ENCODE results near the gene CPNE2. TPM values are rescaled to one million over a fixed set of nuclear protein-coding genes. Genes with fewer than 3 reads are reported as not detected.

The CPNE2 gene
- total and polyA plus RNA-seq, 2 donors = 24.6 to 43.0 TPM

- WGBS = 91% methylated on average over 14 of the region's 14 CpGs
- no peak for DNase-seq (ENCODE audit: extremely low spot score)
- Histone ChIP-seq H3K36me3 (ENCODE audit: insufficient read depth) (peaks cover 2% of the 10 kb centered on the region), H3K4me3 (ENCODE audit: low read depth, low read length) (no peak overlapping the region), H3K27ac (ENCODE audit: low read depth) (no peak overlapping the region), H3K4me1 (ENCODE audit: insufficient read depth) (no peaks in the 10 kb centered on the region)
These were observed 20.7 kb downstream of the CPNE2 start for GRCh38 chr16:57113042-57113453.

- H3K36me3 ChIP-seq (ENCODE audit: insufficient read depth) = peaks cover 2% of the 10 kb centered on the region
- H3K27ac ChIP-seq (ENCODE audit: low read depth) = no peak overlapping the region
- no peak overlapping the region for H3K4me3 ChIP-seq (ENCODE audit: low read depth, low read length)
- DNase-seq (ENCODE audit: extremely low spot score) = no peak
- 96% methylated on average over 5 of the region's 5 CpGs for WGBS
- no peaks in the 10 kb centered on the region for H3K4me1 ChIP-seq (ENCODE audit: insufficient read depth)
These were observed 21.3 kb downstream of the CPNE2 start for GRCh38 chr16:57113664-57114063.

- WGBS = 45% methylated on average over 10 of the region's 10 CpGs
- DNase-seq (ENCODE audit: extremely low spot score) = no peak
- Histone ChIP-seq H3K4me1 (ENCODE audit: insufficient read depth) (no peaks in the 10 kb centered on the region), H3K4me3 (ENCODE audit: low read depth, low read length) (no peak overlapping the region), H3K27ac (ENCODE audit: low read depth) (no peak overlapping the region), H3K36me3 (ENCODE audit: insufficient read depth) (peaks cover 2% of the 10 kb centered on the region)
These were observed 22.8 kb downstream of the CPNE2 start for GRCh38 chr16:57115168-57115513.

- H3K4me1 ChIP-seq (ENCODE audit: insufficient read depth) = no peaks in the 10 kb centered on the region
- H3K4me3 ChIP-seq (ENCODE audit: low read depth, low read length) = no peak overlapping the region
- peaks cover 2% of the 10 kb centered on the region for H3K36me3 ChIP-seq (ENCODE audit: insufficient read depth)
- H3K27ac ChIP-seq (ENCODE audit: low read depth) = no peak overlapping the region
- WGBS = 41% methylated on average over 25 of the region's 25 CpGs
- no peak for DNase-seq (ENCODE audit: extremely low spot score)
These were observed 23.3 kb downstream of the CPNE2 start for GRCh38 chr16:57115514-57116182.

GRCh38 chr16:57118461-57119084, 26.2 kb downstream of the CPNE2 start:
- peaks cover 2% of the 10 kb centered on the region for H3K36me3 ChIP-seq (ENCODE audit: insufficient read depth)
- WGBS = 96% methylated on average over 2 of the region's 2 CpGs
- no peak overlapping the region for H3K27ac ChIP-seq (ENCODE audit: low read depth)
- no peak overlapping the region for H3K4me3 ChIP-seq (ENCODE audit: low read depth, low read length)
- no peaks in the 10 kb centered on the region for H3K4me1 ChIP-seq (ENCODE audit: insufficient read depth)
- no peak for DNase-seq (ENCODE audit: extremely low spot score)

GRCh38 chr16:57123216-57123973, 31.0 kb downstream of the CPNE2 start:
- WGBS = 90% methylated on average over 7 of the region's 7 CpGs
- Histone ChIP-seq H3K4me3 (ENCODE audit: low read depth, low read length) (no peak overlapping the region), H3K27ac (ENCODE audit: low read depth) (no peak overlapping the region), H3K36me3 (ENCODE audit: insufficient read depth) (no peaks in the 10 kb centered on the region), H3K4me1 (ENCODE audit: insufficient read depth) (no peaks in the 10 kb centered on the region)
- no peak for DNase-seq (ENCODE audit: extremely low spot score)

GRCh38 chr16:57123974-57124674, 31.7 kb downstream of the CPNE2 start:
- Histone ChIP-seq H3K27ac (ENCODE audit: low read depth) (no peak overlapping the region), H3K4me1 (ENCODE audit: insufficient read depth) (no peaks in the 10 kb centered on the region), H3K36me3 (ENCODE audit: insufficient read depth) (no peaks in the 10 kb centered on the region), H3K4me3 (ENCODE audit: low read depth, low read length) (no peak overlapping the region)
- no peak for DNase-seq (ENCODE audit: extremely low spot score)
- 82% methylated on average over 11 of the region's 11 CpGs for WGBS

GRCh38 chr16:57125376-57125775, 33.0 kb downstream of the CPNE2 start:
- no peaks in the 10 kb centered on the region for H3K4me1 ChIP-seq (ENCODE audit: insufficient read depth)
- no peak overlapping the region for H3K27ac ChIP-seq (ENCODE audit: low read depth)
- DNase-seq (ENCODE audit: extremely low spot score) = no peak
- H3K36me3 ChIP-seq (ENCODE audit: insufficient read depth) = no peaks in the 10 kb centered on the region
- WGBS = 99% methylated on average over 4 of the region's 4 CpGs
- no peak overlapping the region for H3K4me3 ChIP-seq (ENCODE audit: low read depth, low read length)

GRCh38 chr16:57125969-57126368, 33.6 kb downstream of the CPNE2 start:
- no peak overlapping the region for H3K4me3 ChIP-seq (ENCODE audit: low read depth, low read length)
- DNase-seq (ENCODE audit: extremely low spot score) = no peak
- H3K36me3 ChIP-seq (ENCODE audit: insufficient read depth) = no peaks in the 10 kb centered on the region
- WGBS = 98% methylated on average over 4 of the region's 4 CpGs
- H3K4me1 ChIP-seq (ENCODE audit: insufficient read depth) = no peaks in the 10 kb centered on the region
- H3K27ac ChIP-seq (ENCODE audit: low read depth) = no peak overlapping the region

GRCh38 chr16:57126411-57126810, 34.0 kb downstream of the CPNE2 start:
- Histone ChIP-seq H3K36me3 (ENCODE audit: insufficient read depth) (no peaks in the 10 kb centered on the region), H3K4me1 (ENCODE audit: insufficient read depth) (no peaks in the 10 kb centered on the region), H3K4me3 (ENCODE audit: low read depth, low read length) (no peak overlapping the region), H3K27ac (ENCODE audit: low read depth) (no peak overlapping the region)
- WGBS = 91% methylated on average over 4 of the region's 4 CpGs
- no peak for DNase-seq (ENCODE audit: extremely low spot score)

- H3K4me1 ChIP-seq (ENCODE audit: insufficient read depth) = no peaks in the 10 kb centered on the region
- H3K36me3 ChIP-seq (ENCODE audit: insufficient read depth) = no peaks in the 10 kb centered on the region
- 92% methylated on average over 5 of the region's 5 CpGs for WGBS
- no peak for DNase-seq (ENCODE audit: extremely low spot score)
- H3K4me3 ChIP-seq (ENCODE audit: low read depth, low read length) = no peak overlapping the region
- H3K27ac ChIP-seq (ENCODE audit: low read depth) = no peak overlapping the region
These were observed 34.8 kb downstream of the CPNE2 start for GRCh38 chr16:57127037-57127763.

- DNase-seq (ENCODE audit: extremely low spot score) = no peak
- Histone ChIP-seq H3K4me1 (ENCODE audit: insufficient read depth) (no peaks in the 10 kb centered on the region), H3K4me3 (ENCODE audit: low read depth, low read length) (no peak overlapping the region), H3K27ac (ENCODE audit: low read depth) (no peak overlapping the region), H3K36me3 (ENCODE audit: insufficient read depth) (no peaks in the 10 kb centered on the region)
- WGBS = 91% methylated on average over 7 of the region's 7 CpGs
These were observed 35.5 kb downstream of the CPNE2 start for GRCh38 chr16:57127836-57128235.

GRCh38 chr16:57128771-57129389, 36.5 kb downstream of the CPNE2 start:
- no peaks in the 10 kb centered on the region for H3K4me1 ChIP-seq (ENCODE audit: insufficient read depth)
- H3K4me3 ChIP-seq (ENCODE audit: low read depth, low read length) = no peak overlapping the region
- H3K36me3 ChIP-seq (ENCODE audit: insufficient read depth) = no peaks in the 10 kb centered on the region
- no peak for DNase-seq (ENCODE audit: extremely low spot score)
- H3K27ac ChIP-seq (ENCODE audit: low read depth) = no peak overlapping the region
- 85% methylated on average over 11 of the region's 11 CpGs for WGBS
